GM18907 (cell line): Measurements from ENCODE around the gene PDE4D.
"Not testable (repeated sequence)": the region's sequence is repeated elsewhere in the genome, so short reads cannot be mapped to it uniquely, and the experiment has no call there.

ENCODE experiments used
- ATAC-seq: cut with Tn5 transposase; IDR thresholded peaks from one replicate; pipeline ENCODE4 v1.9.1; 2021; ENCODE audit warnings: mild to moderate bottlenecking, moderate library complexity; ENCODE audit not compliant: unreplicated experiment

The PDE4D gene

DNA sequence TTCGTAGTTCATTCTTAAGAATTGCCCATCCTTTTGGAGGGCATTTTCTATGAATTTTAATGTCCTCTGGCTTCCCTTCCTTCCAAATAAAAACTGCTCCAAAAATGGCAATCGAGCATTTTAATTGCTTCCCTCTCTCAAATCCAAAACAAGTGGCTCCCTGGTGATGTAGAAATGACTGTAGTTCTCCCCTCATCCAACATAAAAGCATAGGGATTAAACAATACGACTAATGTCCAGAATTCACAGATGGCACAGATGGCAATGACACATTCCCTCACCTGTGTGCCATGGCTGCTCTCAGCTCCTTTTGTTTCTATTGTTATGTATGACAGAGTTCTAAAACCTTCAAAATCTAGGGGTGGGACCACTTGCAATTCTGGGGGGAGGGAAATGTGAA, 893.3 kb downstream of the PDE4D start:
- no peak for ATAC-seq

DNA sequence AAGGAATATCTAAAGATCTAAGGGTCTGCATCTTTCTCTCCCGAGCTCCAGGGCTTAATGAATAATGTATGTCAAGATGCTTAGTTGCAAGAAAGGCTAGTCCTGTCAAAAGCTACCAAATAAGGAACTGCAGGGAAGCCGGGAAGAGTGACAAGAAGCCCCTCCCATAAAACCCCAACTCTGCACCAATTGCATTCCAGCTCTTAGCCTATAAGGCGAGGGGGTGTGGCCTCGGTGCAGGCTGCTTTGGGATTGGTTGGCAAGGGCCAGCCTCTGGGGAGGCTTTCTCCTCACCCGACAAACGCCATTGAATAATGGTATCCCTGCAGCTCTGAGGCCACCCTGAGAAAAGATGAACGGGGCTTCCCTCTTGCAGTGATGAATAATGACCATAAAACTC, 893.7 kb downstream of the PDE4D start:
- ATAC-seq, result no peak

DNA sequence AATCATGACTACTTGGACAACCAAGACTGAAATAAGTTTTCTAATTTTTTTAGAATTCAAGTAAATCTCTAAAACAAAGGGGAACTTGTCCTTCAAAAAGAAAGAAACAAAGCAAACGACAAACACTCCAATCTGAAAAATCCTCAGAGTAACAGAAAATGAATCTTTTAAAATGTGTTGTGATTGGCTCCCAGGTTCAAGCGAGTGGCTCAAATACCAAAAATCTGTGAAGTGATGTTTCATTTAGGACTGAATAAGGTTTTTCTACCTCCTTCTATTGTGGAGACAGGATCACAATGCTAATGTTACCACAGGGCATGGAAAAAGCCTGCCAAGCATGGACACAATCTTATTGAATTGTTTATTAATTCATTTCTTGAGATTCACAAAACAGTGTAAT, 895.0 kb downstream of the PDE4D start:
- no peak for ATAC-seq

DNA sequence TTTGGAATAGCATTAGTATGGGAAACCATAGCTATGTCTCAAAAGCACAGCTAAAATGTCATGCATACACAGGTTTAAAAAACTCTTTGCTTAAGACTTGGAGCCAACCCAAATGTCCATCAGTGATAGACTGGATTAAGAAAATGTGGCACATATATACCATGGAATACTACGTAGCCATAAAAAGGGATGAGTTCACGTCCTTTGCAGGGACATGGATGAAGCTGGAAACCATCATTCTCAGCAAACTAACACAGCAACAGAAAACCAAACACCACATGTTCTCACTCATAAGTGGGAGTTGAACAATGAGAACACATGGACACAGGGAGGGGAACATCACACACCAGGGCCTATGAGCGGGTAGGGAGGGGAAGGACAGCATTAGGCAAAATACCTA, 897.7 kb downstream of the PDE4D start:
- ATAC-seq, result not testable (repeated sequence)

DNA sequence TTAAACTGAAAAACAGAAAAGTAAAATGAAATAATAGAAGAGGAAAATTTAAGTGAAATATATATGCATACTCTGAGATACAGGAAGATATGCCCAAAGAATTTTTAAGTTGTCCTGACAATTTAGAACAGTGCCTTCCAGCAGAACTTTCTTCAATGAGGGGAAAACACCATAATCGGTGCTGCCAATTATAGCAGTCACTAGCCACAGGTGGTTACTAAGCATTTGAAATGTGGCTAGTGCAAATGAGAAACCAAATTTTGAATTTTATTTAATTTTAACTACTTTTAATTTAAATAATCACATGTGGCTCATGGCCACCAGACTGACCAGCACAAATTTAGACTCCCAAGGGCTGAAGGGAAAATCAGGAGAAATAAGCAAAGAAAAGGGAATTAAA, 900.1 kb downstream of the PDE4D start:
- ATAC-seq, result no peak

DNA sequence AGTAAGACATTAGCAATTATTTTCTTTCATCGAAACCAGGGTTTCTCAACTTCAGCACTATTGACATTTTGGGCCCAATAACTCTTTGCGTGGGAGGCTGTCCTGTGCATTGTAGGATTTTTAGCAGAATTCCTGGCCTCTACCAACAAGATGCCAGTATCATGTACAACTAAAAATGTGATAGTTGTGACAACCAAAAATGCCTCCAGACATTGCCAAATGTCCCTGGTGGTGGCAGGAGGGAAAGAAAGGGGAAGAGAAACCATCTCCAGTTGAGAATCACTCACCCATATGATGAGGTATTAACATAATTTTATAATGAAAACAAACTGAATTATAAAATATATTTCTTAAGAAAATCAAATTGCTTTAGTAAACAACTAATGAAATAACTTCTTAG, 904.6 kb downstream of the PDE4D start:
- no peak for ATAC-seq

DNA sequence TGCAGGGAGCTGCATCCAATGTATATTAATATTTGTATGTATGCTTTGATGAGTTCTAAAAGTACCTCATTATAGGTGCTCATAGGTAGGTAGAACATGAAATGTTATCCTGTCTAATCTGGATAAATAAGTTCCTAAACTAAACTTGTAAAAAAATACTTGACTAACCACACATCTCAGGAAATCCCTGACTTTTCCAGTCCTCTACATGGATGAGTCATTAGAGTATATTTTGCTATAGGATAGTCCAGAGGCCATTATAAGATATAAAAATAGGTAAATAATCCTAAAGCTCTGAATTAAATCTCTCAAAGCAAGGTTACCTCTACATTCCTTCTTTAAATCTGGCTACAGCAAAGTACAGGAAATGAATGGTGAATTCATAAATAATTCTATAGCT, 906.3 kb downstream of the PDE4D start:
- no peak for ATAC-seq

DNA sequence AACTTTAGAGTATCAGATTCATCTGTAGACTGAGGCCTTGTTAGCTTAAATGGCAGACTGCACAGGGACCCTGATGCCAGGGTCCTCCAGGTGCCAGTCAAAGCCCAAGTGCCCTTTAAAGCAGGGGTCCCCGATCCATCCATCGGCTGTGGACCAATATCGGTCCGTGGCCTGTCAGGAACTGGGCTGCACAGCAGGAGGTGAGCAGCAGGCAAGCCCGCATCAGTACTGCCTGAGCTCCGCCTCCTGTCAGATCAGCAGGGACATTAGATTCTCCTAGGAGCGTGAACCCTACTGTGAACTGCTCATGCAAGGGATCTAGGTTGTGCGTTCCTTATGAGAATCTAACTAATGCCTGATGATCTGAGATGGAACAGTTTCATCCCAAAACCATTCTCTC, 907.2 kb downstream of the PDE4D start:
- no peak for ATAC-seq

DNA sequence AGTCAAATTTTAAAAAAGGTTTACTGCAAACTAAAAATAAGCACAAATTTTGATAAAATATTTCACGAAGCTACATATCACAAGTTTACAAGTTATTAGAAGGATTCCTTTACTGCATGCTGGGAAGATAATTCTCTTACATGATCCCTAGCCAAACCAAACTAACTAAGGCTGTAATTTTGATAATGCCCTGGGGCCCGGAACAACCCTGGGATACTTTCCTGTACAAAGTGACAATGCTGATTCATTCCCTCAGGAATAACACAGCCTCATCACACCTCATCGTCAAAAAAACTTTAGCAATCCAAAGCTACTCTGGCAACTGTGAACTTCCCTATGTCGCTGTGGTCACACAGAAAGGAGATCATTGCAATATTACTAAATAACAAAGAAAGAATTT, 907.8 kb downstream of the PDE4D start:
- no peak for ATAC-seq

DNA sequence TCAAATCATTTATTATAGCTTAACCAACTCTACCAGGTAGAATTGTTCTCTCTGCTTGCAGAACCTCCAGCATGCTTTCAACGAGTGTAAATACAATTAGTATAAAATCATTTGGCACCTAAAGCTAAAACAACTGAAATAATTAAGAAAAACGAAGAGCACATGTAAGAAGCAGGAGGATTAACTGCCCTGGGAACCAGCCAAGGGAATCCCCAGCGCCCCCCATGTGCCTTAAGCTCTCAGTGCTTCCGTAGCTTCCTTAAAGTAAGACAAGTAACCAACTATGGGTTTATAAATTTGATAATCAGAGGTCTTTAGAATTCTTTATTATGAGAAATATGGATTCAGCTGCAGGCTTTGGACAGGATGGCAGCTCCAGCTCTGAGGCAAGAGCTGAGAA, 908.2 kb downstream of the PDE4D start:
- no peak for ATAC-seq

DNA sequence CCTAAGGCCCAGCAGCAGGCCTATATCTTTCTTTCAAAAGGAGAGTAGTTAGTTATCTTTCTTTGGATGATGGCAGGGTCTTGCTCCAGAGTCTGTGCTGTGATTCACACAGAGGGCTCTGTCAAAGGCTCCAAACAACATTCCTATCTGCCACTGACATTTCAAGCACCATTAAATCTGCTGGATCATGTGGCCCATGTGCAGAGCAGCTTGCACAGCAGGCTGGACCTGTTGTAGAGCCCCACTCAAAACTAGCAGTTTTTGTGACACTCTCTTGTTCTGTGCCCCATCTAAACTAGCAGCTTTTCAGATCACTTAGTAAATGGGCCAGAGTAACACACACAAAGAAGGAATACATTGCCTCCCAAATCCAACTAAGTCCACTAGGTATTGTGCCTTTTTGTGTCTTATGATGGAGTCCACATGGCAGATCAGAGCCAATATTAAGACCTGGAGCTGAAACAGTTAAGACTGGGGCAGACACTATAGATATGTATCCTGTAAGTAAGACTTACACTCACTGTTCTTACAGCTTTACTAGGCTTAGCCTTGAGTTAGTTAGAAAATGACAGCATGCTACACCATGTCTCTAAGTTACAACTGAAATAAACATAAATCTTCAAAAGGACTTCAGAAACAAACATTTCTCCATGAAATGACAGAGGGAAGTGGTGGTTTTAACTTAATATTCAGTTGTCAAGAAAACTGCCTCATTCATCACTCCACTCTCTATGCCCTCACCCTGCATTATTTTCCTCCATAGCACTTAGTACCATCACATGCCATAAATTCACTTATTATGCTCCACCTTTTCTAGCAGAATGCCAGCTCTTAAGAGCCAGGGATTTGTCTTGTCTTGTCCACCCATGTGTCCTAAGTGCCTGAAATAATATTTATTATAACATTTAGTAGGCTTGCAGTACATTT, 909.7 kb downstream of the PDE4D start:
- no peak for ATAC-seq

DNA sequence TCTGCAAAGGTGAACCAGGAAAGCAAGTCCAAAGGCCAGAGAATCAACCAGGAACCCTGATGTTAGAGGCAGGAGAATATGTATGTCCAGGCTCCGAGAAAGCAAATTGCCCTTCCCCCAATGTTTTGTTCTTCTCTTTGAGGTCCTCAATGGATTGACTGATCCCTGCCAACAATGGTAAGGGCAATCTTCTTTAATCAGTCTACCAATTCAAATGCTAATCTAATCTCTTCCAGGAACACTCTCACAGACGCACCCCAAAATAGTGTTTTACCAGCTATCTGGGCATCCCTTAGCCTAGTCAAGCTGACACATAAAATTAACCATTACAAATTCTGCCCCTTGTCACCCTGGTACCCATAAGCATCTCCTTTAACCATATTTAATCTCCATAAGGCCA, 912.6 kb downstream of the PDE4D start:
- no peak for ATAC-seq

DNA sequence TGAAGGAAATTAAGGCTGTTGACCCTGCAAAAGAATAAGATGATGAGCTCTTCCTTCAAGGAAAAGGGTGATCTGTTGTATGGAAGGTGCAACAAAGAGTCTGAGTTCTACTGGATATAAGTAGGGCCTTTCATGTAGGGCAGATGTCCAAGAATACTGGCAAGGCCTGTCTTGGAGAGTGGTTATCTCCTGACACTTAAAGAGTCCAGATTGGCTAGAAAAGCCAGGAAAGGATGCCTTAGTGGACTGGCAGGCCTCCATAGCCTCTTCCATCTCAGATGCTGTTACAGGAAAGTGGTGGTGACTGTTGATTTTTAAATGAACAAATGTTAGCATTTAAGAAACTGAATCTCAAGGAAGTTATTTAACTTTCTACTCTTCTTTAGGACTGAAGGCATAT, 914.4 kb downstream of the PDE4D start:
- no peak for ATAC-seq

DNA sequence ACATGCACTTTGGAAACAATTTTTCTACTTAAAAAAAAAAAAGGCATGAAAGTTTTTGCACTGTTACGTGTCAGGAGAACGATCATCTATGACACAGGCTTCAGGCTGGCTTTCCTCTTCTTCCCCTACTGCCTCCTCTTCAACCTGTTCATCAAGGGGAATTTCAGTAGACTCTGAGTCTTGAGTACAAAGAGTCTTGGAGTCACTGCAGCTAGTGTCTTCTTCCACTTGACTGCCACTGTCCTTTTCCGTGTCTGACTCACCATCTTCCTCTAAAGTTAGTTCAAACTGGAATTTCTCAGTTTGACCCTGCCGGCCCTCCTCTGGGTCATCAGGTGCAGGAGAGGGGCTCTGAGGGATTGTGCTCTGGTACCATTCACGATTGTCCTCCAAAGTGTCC, 918.9 kb downstream of the PDE4D start:
- ATAC-seq, result no peak

DNA sequence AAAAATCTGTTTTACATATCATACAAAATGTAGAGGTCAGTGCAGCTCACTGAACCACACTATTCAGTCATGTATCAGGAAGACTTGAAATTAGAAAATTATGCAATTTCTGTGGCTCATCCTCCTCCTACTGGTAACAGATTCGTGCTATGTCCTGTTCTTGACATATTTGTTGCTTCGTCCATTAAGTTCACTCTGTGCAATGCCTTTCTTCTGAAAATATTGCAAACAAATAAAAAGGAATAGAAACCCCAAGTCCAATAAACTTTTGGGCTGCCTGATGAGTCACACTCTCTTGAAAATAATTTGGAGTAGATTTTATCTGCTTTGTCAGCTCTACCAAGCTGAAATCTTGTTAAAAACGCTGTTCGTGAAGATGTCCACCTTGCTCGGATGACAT, 919.4 kb downstream of the PDE4D start:
- no peak for ATAC-seq

DNA sequence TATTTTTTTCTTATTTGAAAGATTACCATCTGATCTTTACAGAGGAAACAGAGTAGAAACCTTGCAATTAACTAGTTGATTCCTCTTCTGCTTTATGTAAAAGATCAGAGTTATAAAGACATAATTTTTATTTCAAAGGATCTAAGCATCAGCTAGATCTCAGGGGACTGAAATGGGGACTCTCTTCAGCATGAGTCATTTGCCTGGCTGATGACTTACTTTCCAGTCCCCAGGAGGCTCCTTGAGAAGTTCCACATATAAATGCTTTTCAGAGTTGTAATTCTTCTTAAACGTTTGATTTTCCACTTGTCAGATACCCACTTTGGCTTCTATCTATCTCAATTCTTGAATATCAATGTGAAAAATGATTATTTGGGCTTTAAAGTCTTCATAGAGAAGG, 921.2 kb downstream of the PDE4D start:
- ATAC-seq, result no peak

DNA sequence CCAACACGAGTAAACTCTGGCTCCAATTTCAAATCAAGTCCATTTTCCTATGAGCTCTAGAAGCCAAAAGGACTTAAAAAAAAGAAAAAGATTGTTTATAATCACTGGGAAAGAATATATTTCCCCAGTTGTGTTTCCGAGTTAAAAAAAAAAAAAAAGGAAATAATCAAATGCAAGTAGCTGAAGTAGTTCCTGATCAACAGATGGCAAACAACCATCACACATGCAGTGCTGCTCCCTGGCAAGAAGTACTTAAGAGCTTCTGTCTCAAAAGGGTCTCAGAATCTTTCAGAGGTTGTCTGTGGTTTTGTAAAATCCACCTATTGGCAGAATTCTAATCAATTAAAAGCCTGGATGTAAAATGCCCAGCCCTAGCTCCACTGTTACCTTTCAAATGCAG, 922.8 kb downstream of the PDE4D start:
- no peak for ATAC-seq

DNA sequence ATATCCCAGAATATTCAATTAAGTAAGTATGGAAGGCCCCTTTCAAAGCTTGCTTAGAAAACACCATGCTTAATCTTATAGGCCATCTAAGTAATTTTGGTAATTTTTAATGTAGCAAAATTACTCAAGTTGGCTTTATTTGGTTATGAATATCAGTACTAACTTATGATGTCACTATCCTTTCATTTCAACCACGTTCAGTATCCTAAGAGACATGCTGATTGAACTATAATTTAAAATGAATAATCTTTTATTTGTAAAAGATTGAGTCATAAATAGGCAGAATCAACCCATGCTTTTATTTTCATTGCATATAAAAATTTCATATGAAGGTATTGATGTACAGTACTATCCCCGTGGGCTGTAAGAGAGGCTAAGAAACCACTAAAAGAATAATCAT, 923.7 kb downstream of the PDE4D start:
- no peak for ATAC-seq

DNA sequence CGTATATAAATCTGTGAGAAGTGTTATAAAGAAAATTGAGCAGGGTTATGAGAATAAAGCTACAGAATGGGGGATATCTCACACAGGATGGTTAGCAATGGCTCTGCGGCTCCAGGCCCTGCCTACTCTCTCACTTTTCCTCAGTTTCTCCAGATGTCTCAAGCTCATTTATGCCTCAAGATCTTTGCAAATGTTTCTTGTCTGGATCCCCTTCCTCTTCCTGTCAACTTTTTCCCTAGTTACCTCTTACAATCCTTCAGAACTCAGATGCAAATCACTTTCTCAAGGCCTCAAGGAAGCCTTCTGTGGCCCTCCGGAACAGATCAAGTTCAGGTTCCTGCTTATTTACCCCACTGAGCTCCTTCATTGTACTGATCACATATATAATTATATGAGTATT, 924.3 kb downstream of the PDE4D start:
- no peak for ATAC-seq

DNA sequence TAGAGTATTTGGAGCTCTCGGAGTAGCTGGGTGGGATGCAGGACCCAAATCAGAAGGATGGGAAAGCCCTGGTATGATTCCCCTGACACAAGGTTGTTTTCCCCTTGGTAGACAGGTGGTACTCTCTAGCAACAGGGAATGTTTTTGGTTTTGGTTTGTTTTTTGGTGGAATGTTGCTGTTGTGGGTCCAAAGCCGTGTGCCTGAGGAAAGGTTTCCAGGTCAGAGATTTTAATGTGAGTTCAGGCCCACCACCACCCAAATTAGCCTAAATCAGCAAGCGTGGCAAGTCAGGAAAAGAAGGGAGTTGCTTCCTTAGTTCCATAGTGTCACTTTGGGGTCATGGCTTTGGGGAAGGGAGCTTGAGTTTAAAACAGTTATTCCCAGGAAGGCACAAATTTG, 925.2 kb downstream of the PDE4D start:
- ATAC-seq, result no peak

DNA sequence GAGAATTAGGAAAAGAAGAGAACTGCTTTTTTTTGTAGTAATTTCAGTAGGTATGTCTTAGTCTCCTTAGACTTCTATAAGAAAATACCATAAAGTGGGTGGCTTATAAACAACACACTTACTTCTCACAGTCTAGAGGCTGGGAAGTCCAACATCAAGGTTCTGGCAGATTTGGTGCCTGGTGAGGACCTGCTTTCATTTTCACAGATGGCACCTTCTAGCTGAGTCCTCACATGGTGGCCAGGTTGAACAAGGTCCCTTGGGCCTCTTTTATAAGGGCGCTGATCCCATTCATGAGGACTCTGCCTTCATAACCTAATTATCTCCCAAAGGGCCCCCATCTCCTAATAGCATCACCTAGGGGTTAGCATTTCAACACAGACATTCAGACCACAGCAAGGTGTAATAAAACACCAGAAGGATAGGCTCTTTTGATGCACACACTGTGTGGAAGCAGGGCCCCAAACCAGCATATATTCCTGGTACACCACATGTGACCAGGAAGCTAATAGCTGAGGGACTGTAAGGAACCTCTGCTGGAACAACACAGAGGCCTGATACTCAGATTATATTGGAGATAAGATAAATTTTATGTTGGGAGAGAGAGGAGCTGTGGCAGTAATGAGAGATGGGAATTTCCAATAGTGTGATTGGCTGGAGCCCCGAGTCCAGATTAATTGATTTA, 925.8 kb downstream of the PDE4D start:
- ATAC-seq, result no peak

DNA sequence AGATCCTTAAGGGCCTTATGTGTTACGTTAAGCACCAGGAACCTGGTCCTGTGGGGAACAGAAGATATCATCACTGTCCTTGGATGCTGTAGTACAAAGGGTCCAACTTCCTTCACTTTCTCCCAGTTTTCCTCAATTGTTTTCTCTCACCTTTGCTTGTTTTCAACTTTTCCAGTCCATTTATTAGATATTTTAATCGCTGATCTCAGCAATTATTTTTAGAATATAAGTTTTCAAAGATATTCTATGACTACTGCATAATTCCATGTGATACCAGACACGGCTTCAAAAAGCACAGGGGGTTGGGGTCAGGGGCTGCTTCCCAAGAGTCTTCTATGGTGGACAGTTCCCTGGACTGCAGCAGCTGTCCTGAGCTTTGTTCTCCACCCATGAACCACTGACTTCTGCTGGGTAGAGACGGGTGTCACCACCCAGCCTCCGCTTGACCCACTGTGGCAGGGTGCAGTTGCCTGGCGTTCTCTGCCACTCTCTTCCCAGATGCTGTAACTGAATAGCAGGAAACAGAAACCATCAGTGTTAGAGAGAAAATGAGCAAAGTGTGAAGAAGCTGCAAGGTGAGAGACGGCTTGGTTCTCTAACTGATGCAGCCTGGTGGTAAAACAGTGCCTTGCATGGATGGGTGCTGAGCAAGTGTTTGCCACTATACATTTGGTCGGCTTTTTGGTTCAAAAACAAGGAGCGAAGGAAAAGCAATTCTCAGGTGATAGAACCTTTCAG, 927.7 kb downstream of the PDE4D start:
- no peak for ATAC-seq
